Vagina (tissue), 2 donors: ENCODE results near the gene NAV1. TPM values are rescaled to one million over a fixed set of nuclear protein-coding genes. Genes with fewer than 3 reads are reported as not detected.
A peak's percentile ranks its signal among the peaks of the same experiment; 100 is the strongest.

Experiments used
- DNase-seq, 2 donors: peaks; one replicate each; pipeline ENCODE4 v3.0.0-alpha.2; 2017; ENCODE audit errors: extremely low spot score in 2 of 2
- H3K27ac ChIP-seq: fragments of 200-600 bp; sonication (generic); one replicate; pipeline ENCODE4 v1.5.1; 2019
- H3K27me3 ChIP-seq: fragments of 200-600 bp; sonication (generic); one replicate; pipeline ENCODE4 v1.5.1; 2019
- H3K36me3 ChIP-seq, 2 donors: fragments of 200-600 bp; sonication (generic); one replicate each; pipeline ENCODE4 v1.5.1; 2017 to 2019
- H3K4me1 ChIP-seq: fragments of 200-600 bp; sonication (generic); one replicate; pipeline ENCODE4 v1.5.1; 2019
- H3K4me3 ChIP-seq, 2 donors: fragments of 200-600 bp; sonication (generic); 1 replicate in 1 of 2; 2 replicates in 1 of 2; pipeline ENCODE4 v1.5.1; 2016 to 2019
- H3K9me3 ChIP-seq: fragments of 200-600 bp; sonication (generic); one replicate; pipeline ENCODE4 v1.5.1; 2019
- CTCF ChIP-seq, 3 experiments: fragments of 450-650 bp in 2 of 3; fragments of 200-600 bp in 1 of 3; sonication (generic) in 1 of 3; IDR thresholded peaks; one replicate each; pipeline ENCODE4 v1.5.1; 2017 to 2019; ENCODE audit warnings: antibody characterized with exemption in 3 of 3, mild to moderate bottlenecking in 2 of 3, moderate library complexity in 2 of 3
- POLR2A ChIP-seq, 2 donors: fragments of 450-650 bp; IDR thresholded peaks; one replicate each; pipeline ENCODE4 v1.6.1; 2017; ENCODE audit warnings: antibody characterized with exemption in 2 of 2, mild to moderate bottlenecking in 2 of 2, moderate library complexity in 2 of 2
- POLR2AphosphoS5 ChIP-seq, 2 donors: sonication (generic); formaldehyde crosslinking; IDR thresholded peaks; one replicate each; pipeline ENCODE4 v1.9.0; 2017; ENCODE audit warnings: antibody characterized with exemption in 2 of 2, mild to moderate bottlenecking in 2 of 2, low read depth in 1 of 2; ENCODE audit not compliant: insufficient read depth in 1 of 2
- intact Hi-C: fragments of 100-400 bp; cut with DNase I; formaldehyde crosslinking; loops from one replicate; pipeline ENCODE4 v1.15.1; 2023
- total RNA-seq: library from RNA; depleted of rRNA; stranded (reverse); fragments of >200 nt; gene quantifications from one replicate; pipeline ENCODE4 v1.2.3, GENCODE V29; 2016

The NAV1 gene
- total RNA-seq, 1 donor from 2014 or later = 45.9 TPM

- Histone ChIP-seq H3K9me3 (no peaks in the 10 kb centered on the region), H3K4me3 (no peak overlapping the region), H3K27me3 (no peaks in the 10 kb centered on the region), H3K36me3 (no peaks in the 10 kb centered on the region), H3K4me1 (peaks cover 30% of the 10 kb centered on the region), H3K27ac (peak overlapping the region; percentile 6)
- DNase-seq = no peak
- TF ChIP-seq POLR2A (IDR thresholded peaks at IDR 0.05) (no peak), CTCF (IDR thresholded peaks at IDR 0.05) (no peak), POLR2AphosphoS5 (IDR thresholded peaks at IDR 0.05; ENCODE audit: insufficient read depth in 1 of 2, low read depth in 1 of 2) (no peak)
- intact Hi-C loops = no loop called here
Observed at GRCh38 chr1:201553496-201554189, 14.7 kb downstream of the NAV1 start.

GRCh38 chr1:201554190-201554600, 15.3 kb downstream of the NAV1 start:
- peak overlapping the region; percentile 9 for H3K27ac ChIP-seq
- peaks cover 30% of the 10 kb centered on the region for H3K4me1 ChIP-seq
- DNase-seq = no peak
- H3K9me3 ChIP-seq = no peaks in the 10 kb centered on the region
- H3K27me3 ChIP-seq = no peaks in the 10 kb centered on the region
- no peak overlapping the region for H3K4me3 ChIP-seq
- no peaks in the 10 kb centered on the region for H3K36me3 ChIP-seq
- intact Hi-C loops = no loop called here
- no peak for TF ChIP-seq POLR2A (IDR thresholded peaks at IDR 0.05)
- no peak for TF ChIP-seq CTCF (IDR thresholded peaks at IDR 0.05)
- no peak for TF ChIP-seq POLR2AphosphoS5 (IDR thresholded peaks at IDR 0.05; ENCODE audit: insufficient read depth in 1 of 2, low read depth in 1 of 2)

- H3K4me3 ChIP-seq = no peak overlapping the region
- no peaks in the 10 kb centered on the region for H3K9me3 ChIP-seq
- peaks cover 34% of the 10 kb centered on the region for H3K4me1 ChIP-seq
- TF ChIP-seq POLR2A (IDR thresholded peaks at IDR 0.05) (no peak), POLR2AphosphoS5 (IDR thresholded peaks at IDR 0.05; ENCODE audit: insufficient read depth in 1 of 2, low read depth in 1 of 2) (no peak), CTCF (IDR thresholded peaks at IDR 0.05) (no peak)
- no peak overlapping the region for H3K27ac ChIP-seq
- no peaks in the 10 kb centered on the region for H3K36me3 ChIP-seq
- intact Hi-C loops = no loop called here
- no peaks in the 10 kb centered on the region for H3K27me3 ChIP-seq
- DNase-seq = no peak
Observed at GRCh38 chr1:201554789-201555592, 16.1 kb downstream of the NAV1 start.

- Histone ChIP-seq H3K4me1 (peaks cover 40% of the 10 kb centered on the region), H3K4me3 (no peak overlapping the region), H3K36me3 (no peaks in the 10 kb centered on the region), H3K9me3 (no peaks in the 10 kb centered on the region), H3K27ac (no peak overlapping the region), H3K27me3 (no peaks in the 10 kb centered on the region)
- TF ChIP-seq CTCF (IDR thresholded peaks at IDR 0.05) = no peak
- intact Hi-C loops = no loop called here
- DNase-seq = no peak
Observed at GRCh38 chr1:201555593-201555945, 16.6 kb downstream of the NAV1 start.
